ENCODE results near the gene ATP1B2.
"Not testable (repeated sequence)": the region's sequence is repeated elsewhere in the genome, so short reads cannot be mapped to it uniquely, and the experiment has no call there.

Gene ATP1B2

DNA sequence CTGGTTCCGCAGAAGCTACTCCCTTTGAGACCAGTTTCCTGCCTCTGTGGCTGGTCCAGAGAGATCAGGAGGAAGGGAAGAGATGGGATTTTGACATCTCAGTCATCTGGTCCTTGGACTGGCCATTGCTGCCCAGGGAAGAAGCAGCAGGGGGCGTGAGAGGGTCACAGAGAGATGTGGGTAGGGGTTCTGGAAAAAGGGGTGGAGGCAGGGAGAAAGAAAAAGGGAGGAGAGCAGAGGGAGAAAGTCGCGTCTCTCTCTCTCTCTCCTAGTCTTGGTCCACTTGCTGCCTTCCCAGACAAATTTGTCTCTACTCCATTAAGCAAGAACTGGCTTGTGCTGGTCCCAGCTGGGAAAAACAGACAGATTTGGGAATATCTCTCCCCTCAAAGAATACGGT is 16.3 kb upstream of the ATP1B2 start:
- no peak for DNase-seq (ENCODE audit: low read depth)
- H3K4me3 ChIP-seq (ENCODE audit: low read length), result no peak overlapping the region
- peak; percentile 54 for TF ChIP-seq CTCF (conservative IDR thresholded peaks at IDR 0.05; ENCODE audit: low read length)

GRCh38 chr17:7636163-7636562 is 14.6 kb upstream of the ATP1B2 start:
- DNase-seq (ENCODE audit: low read depth), result no peak
- no peak for TF ChIP-seq CTCF (conservative IDR thresholded peaks at IDR 0.05; ENCODE audit: low read length)
- H3K4me3 ChIP-seq (ENCODE audit: low read length), result no peak overlapping the region

- TF ChIP-seq CTCF (conservative IDR thresholded peaks at IDR 0.05; ENCODE audit: low read length), result no peak
- DNase-seq (ENCODE audit: low read depth), result no peak
Measured at GRCh38 chr17:7640783-7641182, 9.9 kb upstream of the ATP1B2 start.

DNA sequence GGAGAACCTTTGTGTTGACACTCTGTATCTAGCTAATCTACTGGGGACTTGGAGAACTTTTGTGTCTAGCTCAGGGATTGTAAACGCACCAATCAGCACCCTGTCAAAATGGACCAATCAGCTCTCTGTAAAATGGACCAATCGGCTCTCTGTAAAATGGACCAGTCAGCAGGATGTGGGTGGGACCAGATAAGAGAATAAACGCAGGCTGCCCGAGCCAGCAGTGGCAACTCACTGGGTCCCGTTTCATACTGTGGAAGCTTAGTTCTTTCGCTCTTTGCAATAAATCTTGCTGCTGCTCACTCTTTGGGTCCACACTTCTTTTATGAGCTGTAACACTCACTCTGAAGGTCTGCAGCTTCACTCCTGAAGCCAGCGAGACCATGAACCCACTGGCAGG is 9.1 kb upstream of the ATP1B2 start:
- not testable (repeated sequence) for DNase-seq (ENCODE audit: low read depth); H3K4me3 ChIP-seq (ENCODE audit: low read length)

More at GRCh38 chr17:7640783-7641182, 9.9 kb upstream of the ATP1B2 start:
- H3K4me3 ChIP-seq (ENCODE audit: low read length), result no peak overlapping the region

- TF ChIP-seq CTCF (conservative IDR thresholded peaks at IDR 0.05; ENCODE audit: low read length), result no peak
- DNase-seq (ENCODE audit: low read depth), result no peak
Measured at GRCh38 chr17:7644775-7645174, 6.0 kb upstream of the ATP1B2 start.

GRCh38 chr17:7646457-7646856 is 4.3 kb upstream of the ATP1B2 start:
- DNase-seq (ENCODE audit: low read depth), result no peak
- TF ChIP-seq CTCF (conservative IDR thresholded peaks at IDR 0.05; ENCODE audit: low read length), result no peak
- no peak overlapping the region for H3K4me3 ChIP-seq (ENCODE audit: low read length)

More at GRCh38 chr17:7644775-7645174, 6.0 kb upstream of the ATP1B2 start:
- no peak overlapping the region for H3K4me3 ChIP-seq (ENCODE audit: low read length)

DNA sequence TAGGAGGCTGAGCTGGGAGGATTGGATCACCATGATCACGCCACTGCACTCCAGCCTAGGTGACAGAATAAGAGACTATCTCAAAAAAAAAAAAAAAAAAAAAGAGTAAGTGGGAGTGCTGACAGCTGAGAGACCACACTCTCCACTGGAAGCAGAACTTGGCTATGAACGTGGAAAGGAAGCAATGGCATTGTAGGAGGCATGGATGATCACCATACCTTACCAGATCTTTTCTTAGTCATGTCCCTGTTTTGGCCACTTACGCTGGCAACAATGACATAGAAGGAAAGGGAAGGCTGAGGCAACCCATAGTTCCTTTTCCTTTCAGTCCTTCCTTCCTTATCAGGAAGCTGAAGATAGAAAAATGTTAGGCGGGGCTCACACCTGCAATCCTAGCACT is 3.7 kb upstream of the ATP1B2 start:
- no peak for TF ChIP-seq CTCF (conservative IDR thresholded peaks at IDR 0.05; ENCODE audit: low read length)
- DNase-seq (ENCODE audit: low read depth), result no peak
- no peak overlapping the region for H3K4me3 ChIP-seq (ENCODE audit: low read length)

DNA sequence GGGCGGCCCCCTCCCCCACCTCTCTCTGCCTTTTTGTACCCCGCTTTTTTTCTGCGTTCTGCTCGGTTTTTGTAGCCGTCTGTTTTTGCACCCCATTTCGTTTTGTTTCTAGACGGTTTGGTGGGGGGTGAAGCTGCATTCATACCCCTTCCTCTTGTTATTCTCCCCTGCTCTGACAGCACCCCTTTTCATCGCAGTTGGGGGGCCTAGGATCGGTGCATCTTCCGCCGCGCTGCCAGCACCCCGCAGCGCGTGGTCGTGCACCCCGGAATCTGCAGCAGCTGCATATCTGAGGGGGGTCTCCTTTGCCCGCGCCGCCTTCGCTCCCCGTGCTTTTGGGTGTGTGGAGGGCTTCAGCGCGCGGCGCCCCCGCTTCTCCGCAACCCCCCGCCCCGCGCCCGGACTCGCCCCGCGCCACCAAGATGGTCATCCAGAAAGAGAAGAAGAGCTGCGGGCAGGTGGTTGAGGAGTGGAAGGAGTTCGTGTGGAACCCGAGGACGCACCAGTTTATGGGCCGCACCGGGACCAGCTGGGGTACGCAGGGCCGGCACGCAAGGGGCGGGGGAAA is 455 bp downstream of the ATP1B2 start:
- DNase-seq (ENCODE audit: low read depth), result no peak
- H3K4me3 ChIP-seq (ENCODE audit: low read length), result no peak overlapping the region
- TF ChIP-seq CTCF (conservative IDR thresholded peaks at IDR 0.05; ENCODE audit: low read length), result no peak

Measured in AG10803 (cell line).